Liver (tissue), 9 donors: ENCODE results near the gene FAM89B. TPM values are rescaled to one million over a fixed set of nuclear protein-coding genes. Genes with fewer than 3 reads are reported as not detected.
A peak's percentile ranks its signal among the peaks of the same experiment; 100 is the strongest.

ENCODE experiments used
- DNase-seq: peaks from one replicate; pipeline ENCODE4 v3.0.0-alpha.2; 2017; ENCODE audit warnings: low spot score
- H3K27ac ChIP-seq, 2 donors: one replicate each; pipeline ENCODE4 v1.7.0; 2013; ENCODE audit warnings: inconsistent platforms in 2 of 2, low read length in 2 of 2, control low read depth in 1 of 2, low read depth in 1 of 2, mild to moderate bottlenecking in 1 of 2
- H3K27me3 ChIP-seq, 4 donors: one replicate each; pipeline versions ENCODE4 v1.6.1 to v1.7.0; 2013; ENCODE audit warnings: low read length in 3 of 4, inconsistent platforms in 1 of 4, mild to moderate bottlenecking in 1 of 4, moderate library complexity in 1 of 4; ENCODE audit not compliant: control insufficient read depth in 4 of 4, insufficient read depth in 4 of 4
- H3K36me3 ChIP-seq, 4 donors: one replicate each; pipeline versions ENCODE4 v1.6.1 to v1.7.0; 2013; ENCODE audit warnings: low read length in 3 of 4, mild to moderate bottlenecking in 3 of 4, low read depth in 1 of 4, moderate library complexity in 1 of 4; ENCODE audit not compliant: control insufficient read depth in 4 of 4, insufficient read depth in 3 of 4
- H3K4me1 ChIP-seq, 4 donors: one replicate each; pipeline versions ENCODE4 v1.6.1 to v1.7.0; 2013; ENCODE audit warnings: low read length in 3 of 4, mild to moderate bottlenecking in 3 of 4, moderate library complexity in 1 of 4; ENCODE audit not compliant: control insufficient read depth in 4 of 4, insufficient read depth in 4 of 4
- H3K4me3 ChIP-seq, 3 donors: one replicate each; pipeline versions ENCODE4 v1.6.1 to v1.7.0; 2013; ENCODE audit warnings: low read length in 3 of 3, control low read depth in 1 of 3, low read depth in 1 of 3, mild to moderate bottlenecking in 1 of 3
- H3K9ac ChIP-seq, 2 donors: one replicate each; pipeline ENCODE4 v1.7.0; 2013; ENCODE audit warnings: low read length in 2 of 2, mild to moderate bottlenecking in 2 of 2, moderate library complexity in 2 of 2, control low read depth in 1 of 2, low read depth in 1 of 2
- H3K9me3 ChIP-seq, 4 donors: one replicate each; pipeline versions ENCODE4 v1.6.1 to v1.7.0; 2013; ENCODE audit warnings: low read length in 3 of 4; ENCODE audit not compliant: control insufficient read depth in 4 of 4
- EGR1 ChIP-seq, 2 donors: IDR thresholded peaks; 2 replicates each; pipeline ENCODE4 v1.6.1; 2016 to 2018; ENCODE audit warnings: antibody characterized with exemption in 2 of 2, low read depth in 2 of 2
- FOXA1 ChIP-seq: IDR thresholded peaks from 2 replicates; pipeline ENCODE4 v1.6.1; 2016; ENCODE audit warnings: antibody characterized with exemption
- FOXA2 ChIP-seq: IDR thresholded peaks from 2 replicates; pipeline ENCODE4 v1.6.1; 2016; ENCODE audit warnings: antibody characterized with exemption
- HNF4A ChIP-seq, 2 donors: conservative IDR thresholded peaks; 2 replicates each; pipeline ENCODE4 v1.6.1; 2016; ENCODE audit warnings: antibody characterized with exemption in 2 of 2, mild to moderate bottlenecking in 2 of 2
- HNF4G ChIP-seq: IDR thresholded peaks from 2 replicates; pipeline ENCODE4 v1.6.1; 2016; ENCODE audit warnings: antibody characterized with exemption
- JUND ChIP-seq, 2 donors: IDR thresholded peaks; 2 replicates each; pipeline ENCODE4 v1.6.1; 2016; ENCODE audit warnings: antibody characterized with exemption in 2 of 2
- RXRA ChIP-seq, 2 donors: IDR thresholded peaks; 2 replicates each; pipeline ENCODE4 v1.6.1; 2017 to 2018; ENCODE audit warnings: antibody characterized with exemption in 2 of 2, mild to moderate bottlenecking in 1 of 2
- SP1 ChIP-seq: IDR thresholded peaks from 2 replicates; pipeline ENCODE4 v1.6.1; 2018; ENCODE audit warnings: antibody characterized with exemption, mild to moderate bottlenecking
- TAF1 ChIP-seq: conservative IDR thresholded peaks from 2 replicates; pipeline ENCODE4 v1.6.1; 2016; ENCODE audit warnings: antibody characterized with exemption, mild to moderate bottlenecking
- YY1 ChIP-seq: IDR thresholded peaks from 2 replicates; pipeline ENCODE4 v1.6.1; 2016; ENCODE audit warnings: antibody characterized with exemption, mild to moderate bottlenecking
- WGBS: extraction: QIAGEN DNeasy Blood & Tissue Kit; methylation state at CpG from one replicate; pipeline ENCODE4 v1.1.7; 2013; 5-methylcytosine and 5-hydroxymethylcytosine counted together
- polyA plus RNA-seq, 2 donors: library from polyadenylated mRNA; stranded (reverse) in 1 of 2; unstranded in 1 of 2; fragments of 200-250 nt in 1 of 2; fragments of >200 nt in 1 of 2; fragmentation: Nextera tagmentation in 1 of 2; extraction: Ambion mirVana in 1 of 2; gene quantifications; one replicate each; pipeline versions ENCODE4 v1.2.1 to v1.2.3, GENCODE V29; 2013 to 2015
- total RNA-seq, 2 donors: library from RNA; depleted of rRNA; stranded (reverse); fragments of >200 nt; gene quantifications; one replicate each; pipeline ENCODE4 v1.2.3, GENCODE V29; 2014
- TF ChIP-seq, protein P1 (sequence below): IDR thresholded peaks from 2 replicates; pipeline ENCODE4 v1.6.1; 2016; ENCODE audit warnings: antibody characterized with exemption
- TF ChIP-seq, protein P2 (sequence below): IDR thresholded peaks from 2 replicates; pipeline ENCODE4 v1.6.1; 2016; ENCODE audit warnings: antibody characterized with exemption, mild to moderate bottlenecking
- TF ChIP-seq, protein P3 (sequence below): IDR thresholded peaks from 2 replicates; pipeline ENCODE4 v1.6.1; 2016; ENCODE audit warnings: antibody characterized with exemption
- TF ChIP-seq, protein P4 (sequence below): fragments of 150-350 bp; IDR thresholded peaks from 2 replicates; pipeline ENCODE4 v1.5.1; 2017; ENCODE audit warnings: improper control_type of control experiment, low read depth, low read length; ENCODE audit not compliant: missing input control
- donor health status: healthy.
- donor health status: healthy.
- donor health status: healthy.
- donor health status: healthy.
- donor health status: healthy.

Gene FAM89B
- total and polyA plus RNA-seq, 4 donors = 4.7 to 16.7 (median 9.5) TPM

DNA sequence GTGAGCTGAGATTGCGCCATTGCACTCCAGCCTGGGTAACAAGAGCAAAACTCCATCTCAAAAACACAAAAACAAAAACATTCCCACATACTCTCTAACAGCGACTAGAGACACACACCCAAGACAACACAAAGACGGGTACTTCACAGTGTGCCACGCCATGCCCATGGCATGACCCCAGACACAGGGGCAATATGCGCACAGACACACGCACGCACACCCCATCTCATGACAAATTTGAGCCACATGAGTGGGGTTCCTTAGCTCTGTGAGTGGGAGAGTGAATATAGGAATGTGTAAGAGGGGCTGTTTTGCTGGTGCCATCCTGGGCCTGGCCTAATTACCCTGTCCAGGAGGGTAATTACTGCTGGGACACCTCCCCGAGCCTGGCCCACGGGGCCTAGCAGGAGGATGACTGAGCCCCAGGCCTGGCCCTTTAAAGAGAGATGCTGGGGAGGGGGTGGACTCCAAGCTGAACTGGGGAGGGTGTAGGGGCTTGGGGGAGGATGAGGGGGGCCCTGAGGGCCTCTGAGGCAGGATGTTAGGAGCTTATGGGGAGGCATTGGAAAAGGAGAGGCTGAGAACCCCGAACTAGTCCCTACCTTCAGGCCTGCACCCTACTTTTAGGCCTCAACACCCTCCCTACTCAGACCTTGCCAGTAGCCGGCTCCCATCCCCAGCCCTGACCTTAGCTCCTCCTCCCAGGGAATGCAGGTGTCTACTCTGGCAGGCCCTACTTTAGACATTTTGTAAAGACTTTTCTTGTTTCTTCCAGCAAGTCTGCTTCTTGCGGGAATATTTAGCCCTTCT is 15.7 kb upstream of the FAM89B start:
- no peak for DNase-seq
- peak overlapping the region in 1 of 2 donors; percentile 34 for H3K9ac ChIP-seq
- no peaks in the 10 kb centered on the region for H3K9me3 ChIP-seq
- 88% methylated on average over 12 of the region's 12 CpGs for WGBS
- H3K36me3 ChIP-seq = peaks cover 0 to 4% (median 0%) of the 10 kb centered on the region in 4 donors
- H3K27ac ChIP-seq = peak overlapping the region; percentile 37 to 76
- no peaks in the 10 kb centered on the region for H3K27me3 ChIP-seq
- TF ChIP-seq, protein P1, sequence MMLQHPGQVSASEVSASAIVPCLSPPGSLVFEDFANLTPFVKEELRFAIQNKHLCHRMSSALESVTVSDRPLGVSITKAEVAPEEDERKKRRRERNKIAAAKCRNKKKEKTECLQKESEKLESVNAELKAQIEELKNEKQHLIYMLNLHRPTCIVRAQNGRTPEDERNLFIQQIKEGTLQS = no peak
- TF ChIP-seq, protein P2, sequence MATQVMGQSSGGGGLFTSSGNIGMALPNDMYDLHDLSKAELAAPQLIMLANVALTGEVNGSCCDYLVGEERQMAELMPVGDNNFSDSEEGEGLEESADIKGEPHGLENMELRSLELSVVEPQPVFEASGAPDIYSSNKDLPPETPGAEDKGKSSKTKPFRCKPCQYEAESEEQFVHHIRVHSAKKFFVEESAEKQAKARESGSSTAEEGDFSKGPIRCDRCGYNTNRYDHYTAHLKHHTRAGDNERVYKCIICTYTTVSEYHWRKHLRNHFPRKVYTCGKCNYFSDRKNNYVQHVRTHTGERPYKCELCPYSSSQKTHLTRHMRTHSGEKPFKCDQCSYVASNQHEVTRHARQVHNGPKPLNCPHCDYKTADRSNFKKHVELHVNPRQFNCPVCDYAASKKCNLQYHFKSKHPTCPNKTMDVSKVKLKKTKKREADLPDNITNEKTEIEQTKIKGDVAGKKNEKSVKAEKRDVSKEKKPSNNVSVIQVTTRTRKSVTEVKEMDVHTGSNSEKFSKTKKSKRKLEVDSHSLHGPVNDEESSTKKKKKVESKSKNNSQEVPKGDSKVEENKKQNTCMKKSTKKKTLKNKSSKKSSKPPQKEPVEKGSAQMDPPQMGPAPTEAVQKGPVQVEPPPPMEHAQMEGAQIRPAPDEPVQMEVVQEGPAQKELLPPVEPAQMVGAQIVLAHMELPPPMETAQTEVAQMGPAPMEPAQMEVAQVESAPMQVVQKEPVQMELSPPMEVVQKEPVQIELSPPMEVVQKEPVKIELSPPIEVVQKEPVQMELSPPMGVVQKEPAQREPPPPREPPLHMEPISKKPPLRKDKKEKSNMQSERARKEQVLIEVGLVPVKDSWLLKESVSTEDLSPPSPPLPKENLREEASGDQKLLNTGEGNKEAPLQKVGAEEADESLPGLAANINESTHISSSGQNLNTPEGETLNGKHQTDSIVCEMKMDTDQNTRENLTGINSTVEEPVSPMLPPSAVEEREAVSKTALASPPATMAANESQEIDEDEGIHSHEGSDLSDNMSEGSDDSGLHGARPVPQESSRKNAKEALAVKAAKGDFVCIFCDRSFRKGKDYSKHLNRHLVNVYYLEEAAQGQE = no peak
- no peak for TF ChIP-seq EGR1 (IDR thresholded peaks at IDR 0.05; ENCODE audit: low read depth in 2 of 2)
- no peak for TF ChIP-seq TAF1
- TF ChIP-seq JUND (IDR thresholded peaks at IDR 0.05) = no peak
- TF ChIP-seq, protein P3, sequence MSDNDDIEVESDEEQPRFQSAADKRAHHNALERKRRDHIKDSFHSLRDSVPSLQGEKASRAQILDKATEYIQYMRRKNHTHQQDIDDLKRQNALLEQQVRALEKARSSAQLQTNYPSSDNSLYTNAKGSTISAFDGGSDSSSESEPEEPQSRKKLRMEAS = no peak
- no peak for TF ChIP-seq SP1
- TF ChIP-seq HNF4G = no peak
- TF ChIP-seq HNF4A (conservative IDR thresholded peaks at IDR 0.05) = no peak
- peaks cover 15 to 53% (median 22%) of the 10 kb centered on the region in 4 donors for H3K4me1 ChIP-seq
- H3K4me3 ChIP-seq = peak overlapping the region in 1 of 3 donors; percentile 67

DNA sequence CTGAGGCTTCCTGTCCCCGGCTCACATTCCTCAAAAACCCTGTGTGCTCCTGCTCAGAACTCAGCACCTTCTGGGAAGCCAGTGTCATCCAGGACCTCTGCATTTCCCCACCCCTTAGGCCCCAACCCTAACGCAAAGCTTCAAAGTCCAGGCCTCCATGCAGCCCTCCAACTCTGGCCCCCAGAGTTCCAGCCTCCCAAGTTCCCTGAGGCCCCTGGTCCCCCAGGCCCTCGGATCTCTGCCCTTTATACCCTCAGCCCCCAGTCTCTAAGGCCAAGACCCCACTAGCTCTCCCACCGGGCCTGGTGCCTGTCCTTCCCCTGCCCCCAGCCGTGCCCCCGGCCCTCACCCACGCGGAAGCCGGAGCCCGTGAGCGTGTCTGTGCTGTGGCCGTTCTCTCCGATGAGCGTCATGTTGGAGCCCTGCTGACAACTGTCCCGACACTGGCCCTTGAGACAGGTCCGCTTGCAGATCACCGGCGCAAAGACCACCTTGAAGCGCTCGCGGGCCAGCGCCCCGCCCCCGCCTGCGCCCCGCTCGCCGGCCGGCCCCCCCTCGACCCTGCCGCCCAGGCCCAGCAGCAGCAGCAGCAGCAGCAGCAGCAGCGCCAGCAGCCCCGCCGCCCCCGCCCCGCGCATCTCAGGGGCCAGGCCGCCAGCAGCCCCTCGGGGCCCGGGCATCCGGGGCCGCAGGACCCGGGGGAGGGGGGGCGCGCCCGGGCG is 14.9 kb upstream of the FAM89B start:
- peak overlapping the region in 1 of 3 donors; percentile 67 for H3K4me3 ChIP-seq
- no peak for TF ChIP-seq EGR1 (IDR thresholded peaks at IDR 0.05; ENCODE audit: low read depth in 2 of 2)
- TF ChIP-seq, protein P1 = no peak
- TF ChIP-seq, protein P2 = no peak
- TF ChIP-seq, protein P3 = no peak
- TF ChIP-seq HNF4G = no peak
- no peak for TF ChIP-seq FOXA2
- no peak for TF ChIP-seq RXRA (IDR thresholded peaks at IDR 0.05)
- TF ChIP-seq, protein P4, sequence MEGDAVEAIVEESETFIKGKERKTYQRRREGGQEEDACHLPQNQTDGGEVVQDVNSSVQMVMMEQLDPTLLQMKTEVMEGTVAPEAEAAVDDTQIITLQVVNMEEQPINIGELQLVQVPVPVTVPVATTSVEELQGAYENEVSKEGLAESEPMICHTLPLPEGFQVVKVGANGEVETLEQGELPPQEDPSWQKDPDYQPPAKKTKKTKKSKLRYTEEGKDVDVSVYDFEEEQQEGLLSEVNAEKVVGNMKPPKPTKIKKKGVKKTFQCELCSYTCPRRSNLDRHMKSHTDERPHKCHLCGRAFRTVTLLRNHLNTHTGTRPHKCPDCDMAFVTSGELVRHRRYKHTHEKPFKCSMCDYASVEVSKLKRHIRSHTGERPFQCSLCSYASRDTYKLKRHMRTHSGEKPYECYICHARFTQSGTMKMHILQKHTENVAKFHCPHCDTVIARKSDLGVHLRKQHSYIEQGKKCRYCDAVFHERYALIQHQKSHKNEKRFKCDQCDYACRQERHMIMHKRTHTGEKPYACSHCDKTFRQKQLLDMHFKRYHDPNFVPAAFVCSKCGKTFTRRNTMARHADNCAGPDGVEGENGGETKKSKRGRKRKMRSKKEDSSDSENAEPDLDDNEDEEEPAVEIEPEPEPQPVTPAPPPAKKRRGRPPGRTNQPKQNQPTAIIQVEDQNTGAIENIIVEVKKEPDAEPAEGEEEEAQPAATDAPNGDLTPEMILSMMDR = no peak
- no peak for TF ChIP-seq SP1
- TF ChIP-seq FOXA1 = no peak
- TF ChIP-seq YY1 = no peak
- no peaks in the 10 kb centered on the region for H3K9me3 ChIP-seq
- H3K27me3 ChIP-seq = no peaks in the 10 kb centered on the region
- peak overlapping the region in 1 of 2 donors; percentile 34 for H3K9ac ChIP-seq
- H3K4me1 ChIP-seq = peaks cover 11 to 45% (median 19%) of the 10 kb centered on the region in 4 donors
- peak overlapping the region; percentile 54 to 77 for H3K27ac ChIP-seq
- no peak for DNase-seq
- H3K36me3 ChIP-seq = peaks cover 0 to 4% (median 0%) of the 10 kb centered on the region in 4 donors
- 7% methylated on average over 47 of the region's 47 CpGs for WGBS
